Fibroblast of lung (primary cell): ENCODE measurements around the gene DDX50. TPM values are rescaled to one million over a fixed set of nuclear protein-coding genes. Genes with fewer than 3 reads are reported as not detected.

Source experiments
- DNase-seq, 2 donors: peaks; one replicate each; pipeline versions ENCODE4 v3.0.0 to v3.0.0-alpha.2; 2010; ENCODE audit warnings: low read depth in 2 of 2
- H2AFZ ChIP-seq: 2 replicates; pipeline ENCODE4 v1.5.1; 2012; ENCODE audit warnings: low read length, control low read depth, inconsistent platforms
- H3K27ac ChIP-seq: 2 replicates; pipeline ENCODE4 v1.5.1; 2011; ENCODE audit warnings: low read length, control low read depth; ENCODE audit not compliant: insufficient read depth
- H3K27me3 ChIP-seq: 2 replicates; pipeline ENCODE4 v1.5.1; 2011; ENCODE audit warnings: mild to moderate bottlenecking, low read length; ENCODE audit not compliant: control insufficient read depth, insufficient read depth
- H3K36me3 ChIP-seq: 2 replicates; pipeline ENCODE4 v1.5.1; 2011; ENCODE audit warnings: low read length; ENCODE audit not compliant: control insufficient read depth, insufficient read depth
- H3K4me1 ChIP-seq: 2 replicates; pipeline ENCODE4 v1.5.1; 2011; ENCODE audit warnings: low read length; ENCODE audit not compliant: control insufficient read depth, insufficient read depth; ENCODE audit errors: extremely low read depth
- H3K4me2 ChIP-seq: 2 replicates; pipeline ENCODE4 v1.5.1; 2011; ENCODE audit warnings: low read length, control low read depth; ENCODE audit not compliant: insufficient read depth; ENCODE audit errors: extremely low read depth
- H3K4me3 ChIP-seq, 4 experiments: fragments of 200-600 bp in 1 of 4; sonication (generic) in 1 of 4; replicated peaks in 1 of 4; 2 replicates each; pipeline ENCODE4 v1.5.1; 2011 to 2016; ENCODE audit warnings: low read length in 4 of 4, low read depth in 3 of 4, mild to moderate bottlenecking in 3 of 4, control low read depth in 2 of 4, inconsistent platforms in 1 of 4, mixed read lengths in 1 of 4; ENCODE audit not compliant: insufficient read depth in 1 of 4; ENCODE audit errors: control extremely low read depth in 1 of 4
- H3K79me2 ChIP-seq: 2 replicates; pipeline ENCODE4 v1.5.1; 2012; ENCODE audit warnings: mild to moderate bottlenecking, low read length, inconsistent platforms; ENCODE audit not compliant: control insufficient read depth, insufficient read depth
- H3K9ac ChIP-seq: 2 replicates; pipeline ENCODE4 v1.5.1; 2011; ENCODE audit warnings: mild to moderate bottlenecking, low read length, control low read depth; ENCODE audit not compliant: insufficient read depth
- H3K9me3 ChIP-seq: 2 replicates; pipeline ENCODE4 v1.5.1; 2012; ENCODE audit warnings: low read depth, low read length; ENCODE audit not compliant: control insufficient read depth, insufficient read depth
- H4K20me1 ChIP-seq: 2 replicates; pipeline ENCODE4 v1.5.1; 2011; ENCODE audit warnings: low read length; ENCODE audit not compliant: control insufficient read depth, insufficient read depth; ENCODE audit errors: extremely low read depth
- CTCF ChIP-seq, 2 donors: IDR thresholded peaks in 1 of 2; conservative IDR thresholded peaks in 1 of 2; 1 replicate in 1 of 2; 2 replicates in 1 of 2; pipeline ENCODE4 v1.5.1; 2011 to 2012; ENCODE audit warnings: low read length in 2 of 2, control low read depth in 1 of 2, inconsistent platforms in 1 of 2, low read depth in 1 of 2, mild to moderate bottlenecking in 1 of 2
- EZH2 ChIP-seq: IDR thresholded peaks from 2 replicates; pipeline ENCODE4 v1.5.1; 2012; ENCODE audit warnings: low read length, control low read depth, mild to moderate bottlenecking; ENCODE audit errors: missing control alignments
- polyA plus RNA-seq, 2 donors: library from polyadenylated mRNA; depleted of rRNA in 1 of 2; stranded (reverse) in 1 of 2; unstranded in 1 of 2; fragments of >200 nt; gene quantifications; 2 replicates each; pipeline ENCODE4 v1.2.1, GENCODE V29; 2011 to 2012; ENCODE audit warnings: missing spikeins in 1 of 2
- total RNA-seq: library from RNA; depleted of rRNA; stranded (reverse); fragments of >200 nt; gene quantifications from 2 replicates; pipeline ENCODE4 v1.2.1, GENCODE V29; 2014

The DDX50 gene
- total and polyA plus RNA-seq, 2 donors (not counting 1 experiment from before 2014, with no cell fraction given), result 48.6 to 69.7 TPM

GRCh38 chr10:68869623-68870022, 31.5 kb upstream of the DDX50 start:
- Histone ChIP-seq H3K9ac (no peak overlapping the region), H3K36me3 (no peaks in the 10 kb centered on the region), H4K20me1 (no peaks in the 10 kb centered on the region), H3K27me3 (no peaks in the 10 kb centered on the region), H3K4me3 (no peak overlapping the region), H3K4me1 (peaks cover 5% of the 10 kb centered on the region), H3K27ac (no peak overlapping the region), H2AFZ (no peak overlapping the region), H3K9me3 (no peaks in the 10 kb centered on the region), H3K79me2 (no peaks in the 10 kb centered on the region), H3K4me2 (no peak overlapping the region)
- DNase-seq, result peak in 1 of 2 donors; percentile 50
- TF ChIP-seq EZH2 (no peak), CTCF (conservative IDR thresholded peaks at IDR 0.05 in 1 of 2, IDR thresholded peaks at IDR 0.05 in 1 of 2; ENCODE audit: low read depth in 1 of 2, low read length in 2 of 2) (no peak)

- peaks cover 5% of the 10 kb centered on the region for H3K4me1 ChIP-seq
- H3K9ac ChIP-seq, result no peak overlapping the region
- no peaks in the 10 kb centered on the region for H4K20me1 ChIP-seq
- TF ChIP-seq CTCF (conservative IDR thresholded peaks at IDR 0.05 in 1 of 2, IDR thresholded peaks at IDR 0.05 in 1 of 2; ENCODE audit: low read depth in 1 of 2, low read length in 2 of 2) (no peak), EZH2 (no peak)
- no peak overlapping the region for H3K4me2 ChIP-seq
- no peaks in the 10 kb centered on the region for H3K36me3 ChIP-seq
- no peaks in the 10 kb centered on the region for H3K79me2 ChIP-seq
- no peaks in the 10 kb centered on the region for H3K9me3 ChIP-seq
- H3K27ac ChIP-seq, result no peak overlapping the region
- no peak overlapping the region for H3K4me3 ChIP-seq
- no peaks in the 10 kb centered on the region for H3K27me3 ChIP-seq
- H2AFZ ChIP-seq, result no peak overlapping the region
- DNase-seq, result no peak
Measured at GRCh38 chr10:68870061-68870460, 31.1 kb upstream of the DDX50 start.

- no peak for TF ChIP-seq EZH2
- no peak for TF ChIP-seq CTCF (conservative IDR thresholded peaks at IDR 0.05 in 1 of 2, IDR thresholded peaks at IDR 0.05 in 1 of 2; ENCODE audit: low read depth in 1 of 2, low read length in 2 of 2)
- no peaks in the 10 kb centered on the region for H4K20me1 ChIP-seq
- H3K36me3 ChIP-seq, result no peaks in the 10 kb centered on the region
- H3K4me1 ChIP-seq, result peaks cover 5% of the 10 kb centered on the region
- DNase-seq, result no peak
- no peak overlapping the region for H2AFZ ChIP-seq
- H3K9ac ChIP-seq, result no peak overlapping the region
- no peak overlapping the region for H3K4me3 ChIP-seq
- H3K79me2 ChIP-seq, result no peaks in the 10 kb centered on the region
- H3K9me3 ChIP-seq, result no peaks in the 10 kb centered on the region
- no peaks in the 10 kb centered on the region for H3K27me3 ChIP-seq
- H3K4me2 ChIP-seq, result no peak overlapping the region
- H3K27ac ChIP-seq, result no peak overlapping the region
Measured at GRCh38 chr10:68870545-68871104, 30.5 kb upstream of the DDX50 start.
